ENCODE data around the gene PRICKLE4. TPM values are rescaled to one million over a fixed set of nuclear protein-coding genes. Genes with fewer than 3 reads are reported as not detected.

Gene PRICKLE4
- total RNA-seq, 2 donors from 2014 or later: 3.1 to 4.6 TPM

DNA sequence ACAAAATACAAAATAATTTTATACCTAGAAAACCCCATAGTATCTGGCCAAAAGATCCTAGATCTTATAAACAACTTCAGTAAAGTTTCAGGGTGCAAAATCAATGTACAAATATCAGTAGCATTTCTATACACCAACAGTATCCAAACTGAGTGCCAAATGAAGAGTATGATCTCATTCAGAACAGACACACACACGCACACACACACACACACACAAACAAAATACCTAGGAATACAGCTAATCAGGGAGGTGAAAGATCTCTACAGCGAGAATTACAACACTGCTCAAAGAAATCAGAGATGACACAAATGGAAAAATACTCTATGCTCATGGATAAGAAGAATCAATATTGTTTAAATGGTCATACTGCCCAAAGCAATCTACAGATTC is 56.1 kb downstream of the PRICKLE4 start:
- H3K4me3 ChIP-seq: no peak overlapping the region
- H3K36me3 ChIP-seq: no peaks in the 10 kb centered on the region
- no peak overlapping the region for H3K27ac ChIP-seq
- H3K4me1 ChIP-seq (ENCODE audit: control insufficient read depth in 1 of 2, low read depth in 2 of 2): no peaks in the 10 kb centered on the region
- DNase-seq (ENCODE audit: low spot score): no peak
- H3K9me3 ChIP-seq: no peaks in the 10 kb centered on the region
- TF ChIP-seq, protein P1, sequence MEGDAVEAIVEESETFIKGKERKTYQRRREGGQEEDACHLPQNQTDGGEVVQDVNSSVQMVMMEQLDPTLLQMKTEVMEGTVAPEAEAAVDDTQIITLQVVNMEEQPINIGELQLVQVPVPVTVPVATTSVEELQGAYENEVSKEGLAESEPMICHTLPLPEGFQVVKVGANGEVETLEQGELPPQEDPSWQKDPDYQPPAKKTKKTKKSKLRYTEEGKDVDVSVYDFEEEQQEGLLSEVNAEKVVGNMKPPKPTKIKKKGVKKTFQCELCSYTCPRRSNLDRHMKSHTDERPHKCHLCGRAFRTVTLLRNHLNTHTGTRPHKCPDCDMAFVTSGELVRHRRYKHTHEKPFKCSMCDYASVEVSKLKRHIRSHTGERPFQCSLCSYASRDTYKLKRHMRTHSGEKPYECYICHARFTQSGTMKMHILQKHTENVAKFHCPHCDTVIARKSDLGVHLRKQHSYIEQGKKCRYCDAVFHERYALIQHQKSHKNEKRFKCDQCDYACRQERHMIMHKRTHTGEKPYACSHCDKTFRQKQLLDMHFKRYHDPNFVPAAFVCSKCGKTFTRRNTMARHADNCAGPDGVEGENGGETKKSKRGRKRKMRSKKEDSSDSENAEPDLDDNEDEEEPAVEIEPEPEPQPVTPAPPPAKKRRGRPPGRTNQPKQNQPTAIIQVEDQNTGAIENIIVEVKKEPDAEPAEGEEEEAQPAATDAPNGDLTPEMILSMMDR (IDR thresholded peaks at IDR 0.05): no peak
- ATAC-seq (ENCODE audit: insufficient number of reproducible peaks, low FRiP score, low read depth): no peak
- no peaks in the 10 kb centered on the region for H3K27me3 ChIP-seq (replicated peaks; ENCODE audit: insufficient read depth)

Other genes with a start within 250 kb of the PRICKLE4 start
- gene FOXP4, start 234.4 kb upstream of the PRICKLE4 start, total RNA-seq: 10 to 100 TPM; 15.7 to 21.0 TPM
- gene MDFI, start 142.3 kb upstream of the PRICKLE4 start, total RNA-seq: 10 to 100 TPM in 1 of 2 donors, 1 to 10 TPM in 1; 5.1 to 10.3 TPM
- 10 to 100 TPM; 22.9 to 23.8 TPM for gene TFEB, start 45.2 kb upstream of the PRICKLE4 start, total RNA-seq
- gene PGC, start 33.4 kb upstream of the PRICKLE4 start, total RNA-seq: 10 to 100 TPM in 1 of 2 donors, not detected in 1; 53.1 TPM
- 1 to 10 TPM; 2.6 to 3.2 TPM for gene FRS3, start 882 bp upstream of the PRICKLE4 start, total RNA-seq
- 10 to 100 TPM; 62.7 to 63.1 TPM for gene TOMM6, start 6.9 kb downstream of the PRICKLE4 start, total RNA-seq
- 1 to 10 TPM; 3.3 to 3.8 TPM for gene USP49, start 114.6 kb downstream of the PRICKLE4 start, total RNA-seq
- gene MED20, start 140.4 kb downstream of the PRICKLE4 start, total RNA-seq: 10 to 100 TPM in 1 of 2 donors, 1 to 10 TPM in 1; 5.6 to 11.6 TPM
- 10 to 100 TPM in 1 of 2 donors, 1 to 10 TPM in 1; 5.3 to 11.6 TPM for gene BYSL, start 140.7 kb downstream of the PRICKLE4 start, total RNA-seq
- gene CCND3, start 161.0 kb downstream of the PRICKLE4 start, total RNA-seq: 100 to 1,000 TPM; 131 to 170 TPM